Muscle layer of colon (tissue), 2 donors: ENCODE results near the gene GABRG3.

ENCODE experiments used
- H3K27ac ChIP-seq: one replicate; pipeline ENCODE4 v1.7.0; 2013; ENCODE audit warnings: low read depth, mild to moderate bottlenecking, low read length, moderate library complexity
- H3K27me3 ChIP-seq, 2 donors: one replicate each; pipeline ENCODE4 v1.7.0; 2013; ENCODE audit warnings: low read length in 2 of 2, mild to moderate bottlenecking in 2 of 2; ENCODE audit not compliant: insufficient read depth in 2 of 2, control insufficient read depth in 1 of 2
- H3K36me3 ChIP-seq: one replicate; pipeline ENCODE4 v1.7.0; 2013; ENCODE audit warnings: mild to moderate bottlenecking, low read length; ENCODE audit not compliant: insufficient read depth
- H3K4me1 ChIP-seq: one replicate; pipeline ENCODE4 v1.7.0; 2013; ENCODE audit warnings: mild to moderate bottlenecking, low read length; ENCODE audit not compliant: insufficient read depth
- H3K4me3 ChIP-seq, 2 donors: one replicate each; pipeline ENCODE4 v1.7.0; 2013; ENCODE audit warnings: low read length in 2 of 2, low read depth in 1 of 2, mild to moderate bottlenecking in 1 of 2, moderate library complexity in 1 of 2
- H3K9ac ChIP-seq: one replicate; pipeline ENCODE4 v1.7.0; 2013; ENCODE audit warnings: low read length
- H3K9me3 ChIP-seq: one replicate; pipeline ENCODE4 v1.7.0; 2013; ENCODE audit warnings: mild to moderate bottlenecking, low read length
- donor health status: abdominal sarcoma.
- donor health status: Adenocarcinoma of cecum.

GABRG3 gene

DNA sequence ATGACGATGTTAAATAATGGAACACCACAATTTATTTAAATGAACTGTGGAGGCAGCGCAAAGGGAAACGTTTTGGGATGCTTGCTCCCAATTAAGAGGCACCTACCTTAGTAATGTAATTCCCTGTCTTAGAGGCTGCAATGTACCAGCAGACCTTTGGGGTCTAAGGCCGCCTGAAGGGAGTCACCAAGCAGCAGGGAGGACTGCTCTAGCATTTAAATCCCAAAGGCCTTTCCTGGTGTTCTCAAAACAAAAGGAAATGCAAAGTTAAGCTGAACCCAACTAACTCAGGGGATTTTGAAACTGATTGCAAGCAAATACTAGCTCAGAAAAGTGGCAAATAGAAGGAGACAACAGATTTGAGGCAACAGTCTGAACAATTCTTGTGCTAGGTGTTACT, 510.8 kb downstream of the GABRG3 start:
- no peak overlapping the region for H3K4me3 ChIP-seq
- H3K27ac ChIP-seq, result no peak overlapping the region
- H3K27me3 ChIP-seq, result no peaks in the 10 kb centered on the region
- no peaks in the 10 kb centered on the region for H3K9me3 ChIP-seq
- no peak overlapping the region for H3K9ac ChIP-seq
- no peaks in the 10 kb centered on the region for H3K36me3 ChIP-seq
- H3K4me1 ChIP-seq, result no peaks in the 10 kb centered on the region

GRCh38 chr15:27482287-27482686, 511.3 kb downstream of the GABRG3 start:
- no peak overlapping the region for H3K4me3 ChIP-seq
- H3K36me3 ChIP-seq, result no peaks in the 10 kb centered on the region
- no peaks in the 10 kb centered on the region for H3K4me1 ChIP-seq
- no peak overlapping the region for H3K9ac ChIP-seq
- no peaks in the 10 kb centered on the region for H3K9me3 ChIP-seq
- no peaks in the 10 kb centered on the region for H3K27me3 ChIP-seq
- H3K27ac ChIP-seq, result no peak overlapping the region

DNA sequence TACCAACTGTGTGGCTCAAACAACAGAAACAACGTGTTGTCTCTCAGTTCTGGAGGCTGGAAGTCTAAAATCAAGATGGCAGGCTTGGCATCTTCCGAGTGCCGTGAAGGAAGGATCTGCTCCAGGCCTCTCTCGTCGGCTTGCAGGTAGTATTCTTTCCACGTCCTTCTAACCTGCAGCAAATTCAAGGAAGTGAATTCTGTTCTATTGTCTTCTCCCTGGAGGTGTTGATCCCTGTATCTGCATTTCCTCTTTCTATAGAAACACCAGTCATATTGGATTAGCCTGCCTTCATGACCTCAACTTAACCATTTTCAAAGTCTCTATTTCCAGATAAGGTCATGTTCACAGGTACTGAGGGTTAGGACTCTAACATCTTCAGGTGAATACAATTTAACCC, 512.1 kb downstream of the GABRG3 start:
- H3K4me1 ChIP-seq, result no peaks in the 10 kb centered on the region

DNA sequence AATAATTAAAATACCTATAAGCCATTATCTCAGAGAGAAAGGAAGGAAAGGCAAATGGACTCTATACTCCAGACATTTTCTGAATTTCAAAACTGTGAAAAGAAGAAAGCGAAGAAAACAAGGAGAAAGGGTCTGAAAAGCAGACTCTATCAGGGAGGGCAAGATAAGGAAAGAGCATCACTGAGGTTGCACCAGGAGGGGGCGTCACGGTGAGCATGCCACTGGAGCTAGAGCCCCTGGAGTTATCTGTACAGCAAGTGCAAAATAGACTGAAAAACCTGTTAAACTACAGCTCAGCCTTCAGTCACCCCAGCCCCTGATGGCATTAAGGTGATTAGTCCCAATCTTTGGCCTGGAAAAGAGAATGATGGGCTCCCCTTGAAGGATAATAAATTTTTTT, 514.3 kb downstream of the GABRG3 start:
- H3K9ac ChIP-seq, result no peak overlapping the region
- H3K9me3 ChIP-seq, result no peaks in the 10 kb centered on the region
- no peak overlapping the region for H3K4me3 ChIP-seq

More for the DNA sequence above, 512.1 kb downstream of the GABRG3 start:
- H3K27me3 ChIP-seq, result no peaks in the 10 kb centered on the region
- H3K9ac ChIP-seq, result no peak overlapping the region
- no peak overlapping the region for H3K27ac ChIP-seq
- no peaks in the 10 kb centered on the region for H3K36me3 ChIP-seq
- no peaks in the 10 kb centered on the region for H3K9me3 ChIP-seq
- no peak overlapping the region for H3K4me3 ChIP-seq

GRCh38 chr15:27486051-27486450, 515.1 kb downstream of the GABRG3 start:
- Histone ChIP-seq H3K4me1 (no peaks in the 10 kb centered on the region), H3K9ac (no peak overlapping the region), H3K27me3 (no peaks in the 10 kb centered on the region), H3K4me3 (no peak overlapping the region), H3K9me3 (no peaks in the 10 kb centered on the region), H3K36me3 (no peaks in the 10 kb centered on the region), H3K27ac (no peak overlapping the region)

More for the DNA sequence above, 514.3 kb downstream of the GABRG3 start:
- H3K4me1 ChIP-seq, result no peaks in the 10 kb centered on the region
- no peak overlapping the region for H3K27ac ChIP-seq
- H3K36me3 ChIP-seq, result no peaks in the 10 kb centered on the region
- H3K27me3 ChIP-seq, result no peaks in the 10 kb centered on the region

DNA sequence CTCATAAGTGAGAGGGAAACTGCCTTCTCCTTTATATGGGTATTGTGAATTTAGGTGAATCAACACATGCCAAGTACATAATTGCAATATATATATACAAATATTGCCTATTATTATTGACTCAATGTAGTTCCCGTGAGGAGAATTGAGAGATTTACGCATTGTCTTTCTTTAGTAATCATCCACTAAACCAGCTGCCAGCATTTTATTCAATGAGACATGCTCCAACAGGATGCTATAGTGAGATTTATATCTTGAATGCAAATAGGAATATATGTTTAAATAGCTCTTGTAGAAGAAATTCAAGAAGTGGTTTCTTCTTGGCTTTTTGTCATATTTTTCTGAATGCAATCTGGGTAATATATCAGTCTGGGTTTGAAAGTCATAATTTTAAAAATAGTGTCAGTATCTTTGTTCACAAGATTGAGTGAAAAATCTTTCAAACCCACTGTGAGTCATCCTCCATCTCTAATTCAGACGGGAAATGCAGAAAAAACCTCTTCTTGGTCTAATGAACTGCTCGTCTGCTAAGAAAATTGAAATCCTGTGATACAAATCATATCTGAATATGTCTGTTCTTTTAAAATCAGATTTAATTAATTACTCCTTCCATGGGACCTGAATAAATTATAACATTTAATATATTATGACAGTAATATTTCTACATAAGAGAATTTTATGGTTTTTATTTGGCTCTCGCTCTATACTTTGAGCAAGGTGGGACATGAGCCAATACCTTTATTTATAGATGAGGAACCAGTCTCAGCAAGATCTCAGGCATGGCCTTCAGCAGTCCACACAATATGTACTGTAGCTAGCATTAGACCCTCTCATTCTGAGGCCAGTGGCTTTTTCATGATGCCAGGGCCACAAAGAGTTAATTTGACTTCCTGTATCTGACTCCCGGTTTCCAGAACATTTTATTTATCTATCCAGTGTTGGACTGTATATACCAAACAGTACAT, 516.0 kb downstream of the GABRG3 start:
- Histone ChIP-seq H3K27me3 (no peaks in the 10 kb centered on the region), H3K4me1 (no peaks in the 10 kb centered on the region), H3K36me3 (no peaks in the 10 kb centered on the region), H3K9ac (no peak overlapping the region), H3K27ac (no peak overlapping the region), H3K9me3 (no peaks in the 10 kb centered on the region), H3K4me3 (no peak overlapping the region)

DNA sequence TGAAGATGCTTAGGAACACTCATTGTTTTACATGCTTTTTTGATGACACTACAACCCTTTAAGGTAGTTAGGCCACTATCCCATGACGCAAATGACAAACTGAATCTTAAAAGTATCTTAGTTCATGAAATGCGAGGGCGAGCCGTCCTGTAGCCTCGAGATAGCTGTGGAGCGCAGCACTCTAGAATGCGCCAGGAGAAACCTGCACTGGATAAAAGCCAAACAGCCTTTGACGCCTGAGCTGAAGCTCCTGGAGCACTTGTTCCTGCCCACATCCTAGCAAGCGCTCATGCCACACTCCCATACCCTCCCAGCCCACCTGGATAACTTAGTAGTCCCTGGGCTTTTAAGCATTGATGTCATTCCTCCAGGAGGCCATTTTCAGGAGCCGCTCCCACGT, 516.9 kb downstream of the GABRG3 start:
- no peak overlapping the region for H3K4me3 ChIP-seq
- no peak overlapping the region for H3K9ac ChIP-seq
- H3K9me3 ChIP-seq, result no peaks in the 10 kb centered on the region
- no peaks in the 10 kb centered on the region for H3K36me3 ChIP-seq
- H3K27me3 ChIP-seq, result no peaks in the 10 kb centered on the region
- no peaks in the 10 kb centered on the region for H3K4me1 ChIP-seq
- H3K27ac ChIP-seq, result no peak overlapping the region

- H3K27ac ChIP-seq, result no peak overlapping the region
- H3K9ac ChIP-seq, result no peak overlapping the region
- H3K4me1 ChIP-seq, result no peaks in the 10 kb centered on the region
- H3K9me3 ChIP-seq, result no peaks in the 10 kb centered on the region
- H3K4me3 ChIP-seq, result no peak overlapping the region
- no peaks in the 10 kb centered on the region for H3K36me3 ChIP-seq
- no peaks in the 10 kb centered on the region for H3K27me3 ChIP-seq
Measured at GRCh38 chr15:27490867-27491595, 520.0 kb downstream of the GABRG3 start.

DNA sequence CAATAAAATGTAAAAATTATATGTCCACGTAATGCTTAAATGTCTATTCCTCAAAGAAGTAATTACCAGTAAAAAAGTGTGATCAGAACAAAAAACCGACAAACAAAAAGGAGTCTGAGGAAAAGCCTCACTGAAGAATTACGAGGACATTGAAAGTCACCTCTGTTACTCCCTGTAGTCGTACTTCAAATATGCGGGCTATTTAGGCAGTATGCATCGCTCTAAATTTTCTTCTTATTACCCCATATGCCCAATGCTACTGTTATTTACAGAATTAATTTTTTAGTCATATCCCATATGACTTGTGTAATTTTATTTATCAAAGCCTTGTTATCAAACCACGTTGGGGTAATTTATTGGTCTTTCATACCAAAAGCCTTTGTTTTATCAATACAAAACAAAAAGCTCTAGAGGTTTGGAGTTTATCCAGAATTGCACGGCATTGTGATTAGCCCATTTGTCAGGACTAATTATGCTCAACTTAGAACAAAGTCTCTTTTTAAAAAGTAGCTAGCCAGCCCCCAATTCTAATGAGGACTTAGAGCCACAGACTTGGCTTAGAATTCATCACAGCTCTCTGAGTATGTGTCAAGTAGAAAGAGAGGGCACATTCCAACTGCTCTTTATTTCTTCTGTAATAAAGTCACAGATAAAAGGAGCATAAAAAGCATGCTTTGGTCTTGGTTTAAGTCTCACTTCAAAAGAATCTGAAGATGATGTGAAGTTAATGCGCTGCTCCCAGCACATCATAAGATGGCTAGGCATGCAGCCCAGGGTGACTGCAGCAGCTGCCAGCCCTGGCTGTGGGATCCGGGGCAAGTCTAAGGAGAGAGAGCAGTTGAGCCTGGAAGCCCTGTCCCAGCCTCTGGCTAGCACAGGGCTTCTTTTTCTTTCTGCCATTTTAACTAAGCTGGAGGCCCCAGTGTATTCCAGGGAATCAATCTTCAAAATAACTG, 521.0 kb downstream of the GABRG3 start:
- Histone ChIP-seq H3K27me3 (no peaks in the 10 kb centered on the region), H3K9me3 (no peaks in the 10 kb centered on the region), H3K9ac (no peak overlapping the region), H3K4me3 (no peak overlapping the region), H3K4me1 (no peaks in the 10 kb centered on the region), H3K27ac (no peak overlapping the region), H3K36me3 (no peaks in the 10 kb centered on the region)

DNA sequence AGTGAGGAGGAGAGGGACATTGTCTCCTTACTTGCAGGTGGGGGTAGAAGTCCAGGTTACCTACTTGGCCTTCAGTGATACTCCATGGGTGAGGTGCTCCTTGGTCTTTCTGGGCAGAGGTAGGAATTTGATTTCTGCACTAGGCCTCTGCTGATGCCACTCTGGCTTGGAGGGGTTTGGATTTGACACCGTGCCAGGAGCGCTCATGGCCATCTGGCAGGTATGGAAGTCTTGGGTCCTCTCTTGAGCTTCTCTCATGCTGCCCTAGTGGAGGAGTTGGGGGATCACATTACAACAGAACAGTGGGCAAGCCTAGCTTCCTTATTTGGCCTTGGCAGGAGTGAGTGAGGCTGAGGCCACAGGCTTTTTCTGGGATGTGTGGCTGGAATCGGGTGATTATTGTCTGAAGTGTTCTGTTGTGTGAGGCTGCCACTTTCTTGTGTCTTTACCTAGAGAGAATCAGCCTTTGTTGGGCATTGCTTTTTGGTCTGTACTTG, 525.0 kb downstream of the GABRG3 start:
- no peaks in the 10 kb centered on the region for H3K9me3 ChIP-seq
- no peak overlapping the region for H3K27ac ChIP-seq
- no peaks in the 10 kb centered on the region for H3K36me3 ChIP-seq
- no peak overlapping the region for H3K9ac ChIP-seq
- no peaks in the 10 kb centered on the region for H3K4me1 ChIP-seq
- H3K4me3 ChIP-seq, result no peak overlapping the region
- no peaks in the 10 kb centered on the region for H3K27me3 ChIP-seq

DNA sequence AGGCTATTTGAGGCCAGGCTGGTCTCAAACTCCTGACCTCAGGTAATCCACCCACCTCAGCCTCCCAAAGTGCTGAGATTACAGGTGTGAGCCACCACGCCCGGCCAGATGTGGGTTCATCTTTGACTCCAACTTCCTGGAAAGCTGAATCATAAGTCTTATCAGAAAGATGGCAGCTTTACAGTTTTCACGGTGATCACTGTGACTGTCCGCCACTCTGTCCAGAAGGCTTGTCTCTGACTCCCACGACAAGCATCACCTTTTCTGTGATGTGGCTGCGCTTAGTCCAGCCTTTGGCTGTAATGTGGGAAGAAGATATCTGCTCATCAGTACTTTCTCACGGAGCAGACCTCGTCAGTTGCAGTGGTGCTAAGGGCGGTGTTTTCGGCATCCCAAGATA, 527.7 kb downstream of the GABRG3 start:
- Histone ChIP-seq H3K9ac (no peak overlapping the region), H3K36me3 (no peaks in the 10 kb centered on the region), H3K4me3 (no peak overlapping the region), H3K4me1 (no peaks in the 10 kb centered on the region), H3K27me3 (no peaks in the 10 kb centered on the region), H3K9me3 (no peaks in the 10 kb centered on the region), H3K27ac (no peak overlapping the region)
